GM12878 (cell line): ENCODE measurements around the gene VMAC. TPM values are rescaled to one million over a fixed set of nuclear protein-coding genes. Genes with fewer than 3 reads are reported as not detected.

Experiments used
- ATAC-seq: fragments of 200-7000 bp; cut with Tn5 transposase; 3 replicates; pipeline ENCODE4 v1.9.1; 2020; ENCODE audit warnings: mild to moderate bottlenecking, moderate library complexity
- BruUV-seq: library from RNA; stranded (reverse); fragments of 400-500 nt; replicated peaks from 2 replicates; lab custom pipeline; 2021; lab: Mats Ljungman, UMichigan
- CTCF ChIA-PET: fragments of 300-600 bp; sonication (Branson Sonifier 250); formaldehyde crosslinking; extraction: SDS; loops from one replicate; lab custom pipeline; 2021; ENCODE audit warnings: inconsistent platforms; lab: Yijun Ruan, JAX
- POLR2A ChIA-PET: fragments of 350-600 bp; formaldehyde crosslinking; extraction: SDS; loops from one replicate; lab custom pipeline; 2021; ENCODE audit warnings: inconsistent platforms; lab: Charles Lee
- RAD21 ChIA-PET: fragments of 300-600 bp; sonication (Branson Sonifier 250); formaldehyde crosslinking; loops from one replicate; lab custom pipeline; 2023; ENCODE audit warnings: antibody characterized with exemption; ENCODE audit not compliant: unreplicated experiment; lab: Charles Lee
- SMC1A ChIA-PET: fragments of 300-600 bp; sonication (Branson Sonifier 250); formaldehyde crosslinking; loops from one replicate; lab custom pipeline; 2023; ENCODE audit not compliant: unreplicated experiment, uncharacterized antibody; lab: Charles Lee
- DNase-seq: peaks from one replicate; pipeline ENCODE4 v3.0.0-alpha.2; 2011; ENCODE audit warnings: low read depth, low spot score
- FAIRE-seq: peaks from 3 replicates; lab custom pipeline; 2011; peaks lifted over from hg19 to GRCh38; lab: Jason Lieb, UNC
- H2AFZ ChIP-seq: 2 replicates; pipeline ENCODE4 v1.6.0; 2011; ENCODE audit warnings: low read depth, low read length, control low read depth; ENCODE audit not compliant: control insufficient read depth
- H3K27ac ChIP-seq: 2 replicates; pipeline ENCODE4 v1.5.1; 2011; ENCODE audit warnings: control low read depth; ENCODE audit not compliant: control insufficient read depth, insufficient read depth
- H3K27me3 ChIP-seq, 2 experiments: replicated peaks in 1 of 2; 2 replicates each; pipeline versions ENCODE4 v1.6.0 to v1.6.1; 2011; ENCODE audit warnings: low read length in 1 of 2; ENCODE audit not compliant: control insufficient read depth in 2 of 2, insufficient read depth in 2 of 2
- H3K36me3 ChIP-seq, 2 experiments: 2 replicates each; pipeline ENCODE4 v1.5.1; 2011; ENCODE audit warnings: low read length in 1 of 2; ENCODE audit not compliant: control insufficient read depth in 2 of 2, insufficient read depth in 2 of 2
- H3K4me1 ChIP-seq: 2 replicates; pipeline ENCODE4 v1.6.1; 2011; ENCODE audit warnings: mild to moderate bottlenecking, low read length, moderate library complexity, mixed read lengths; ENCODE audit not compliant: control insufficient read depth, insufficient read depth
- H3K4me2 ChIP-seq: 2 replicates; pipeline ENCODE4 v1.6.0; 2011; ENCODE audit warnings: control low read depth; ENCODE audit not compliant: control insufficient read depth, insufficient read depth
- H3K4me3 ChIP-seq: fragments of 200-600 bp; sonication (generic); 2 replicates; pipeline ENCODE4 v1.5.1; 2016
- H3K79me2 ChIP-seq: 2 replicates; pipeline ENCODE4 v1.6.0; 2011; ENCODE audit warnings: low read length; ENCODE audit not compliant: control insufficient read depth, insufficient read depth
- H3K9ac ChIP-seq: 2 replicates; pipeline ENCODE4 v1.8.0; 2011; ENCODE audit warnings: low read length, control low read depth, mixed read lengths; ENCODE audit not compliant: control insufficient read depth, insufficient read depth
- H3K9me3 ChIP-seq: replicated peaks from 3 replicates; pipeline ENCODE4 v1.5.1; 2011; ENCODE audit warnings: mild to moderate bottlenecking, low read length; ENCODE audit not compliant: control insufficient read depth, insufficient read depth
- H4K20me1 ChIP-seq: 2 replicates; pipeline ENCODE4 v1.6.0; 2011; ENCODE audit not compliant: control insufficient read depth, insufficient read depth
- EZH2 ChIP-seq: IDR thresholded peaks from 2 replicates; pipeline ENCODE4 v1.6.1; 2012; ENCODE audit warnings: low read depth, mild to moderate bottlenecking, control low read depth, inconsistent platforms, low read length, borderline replicate concordance; ENCODE audit not compliant: control insufficient read depth
- KLF5 ChIP-seq: fragments of 450-650 bp; IDR thresholded peaks from 2 replicates; pipeline ENCODE4 v1.6.1; 2014; ENCODE audit warnings: mild to moderate bottlenecking; ENCODE audit not compliant: partially characterized antibody
- LARP7 ChIP-seq: fragments of 450-650 bp; IDR thresholded peaks from 2 replicates; pipeline ENCODE4 v1.6.1; 2017; ENCODE audit warnings: mild to moderate bottlenecking
- MEF2B ChIP-seq: fragments of 450-650 bp; IDR thresholded peaks from 2 replicates; pipeline ENCODE4 v1.6.1; 2018; ENCODE audit warnings: mild to moderate bottlenecking, moderate library complexity; ENCODE audit not compliant: partially characterized antibody, poor library complexity, severe bottlenecking
- MTA2 ChIP-seq: fragments of 450-650 bp; IDR thresholded peaks from 2 replicates; pipeline ENCODE4 v1.6.1; 2016; ENCODE audit warnings: low read depth, mild to moderate bottlenecking, moderate library complexity
- NFYB ChIP-seq: IDR thresholded peaks from 2 replicates; pipeline ENCODE4 v1.6.1; 2011; ENCODE audit warnings: low read depth, mild to moderate bottlenecking, low read length, improper control_type of control experiment, moderate library complexity; ENCODE audit not compliant: insufficient read depth
- RB1 ChIP-seq: fragments of 450-650 bp; formaldehyde crosslinking; IDR thresholded peaks from 2 replicates; pipeline ENCODE4 v1.6.1; 2017; ENCODE audit warnings: mild to moderate bottlenecking, borderline replicate concordance
- SIX5 ChIP-seq: IDR thresholded peaks from 2 replicates; pipeline ENCODE4 v1.6.1; 2011; ENCODE audit warnings: mild to moderate bottlenecking, low read depth, low read length, moderate library complexity; ENCODE audit not compliant: severe bottlenecking
- SMAD5 ChIP-seq: IDR thresholded peaks from 2 replicates; pipeline ENCODE4 v1.6.1; 2016; ENCODE audit warnings: antibody characterized with exemption, low read depth
- SMC3 ChIP-seq: IDR thresholded peaks from 2 replicates; pipeline ENCODE4 v1.6.1; 2011; ENCODE audit warnings: low read length, improper control_type of control experiment, borderline replicate concordance
- SPI1 ChIP-seq: IDR thresholded peaks from 2 replicates; pipeline ENCODE4 v1.6.1; 2011; ENCODE audit warnings: low read depth, mild to moderate bottlenecking, low read length, moderate library complexity, borderline replicate concordance; ENCODE audit not compliant: insufficient read depth
- STAT1 ChIP-seq: fragments of 450-650 bp; conservative IDR thresholded peaks from 2 replicates; pipeline ENCODE4 v1.6.1; 2014; ENCODE audit warnings: antibody characterized with exemption, mild to moderate bottlenecking
- ZNF217 ChIP-seq: fragments of 450-650 bp; IDR thresholded peaks from 2 replicates; pipeline ENCODE4 v1.6.1; 2017; ENCODE audit warnings: antibody characterized with exemption, mild to moderate bottlenecking
- ZNF622 ChIP-seq: fragments of 450-650 bp; IDR thresholded peaks from 2 replicates; pipeline ENCODE4 v1.6.1; 2017; ENCODE audit warnings: mild to moderate bottlenecking, inconsistent platforms
- WGBS: methylation state at CpG from one replicate; pipeline ENCODE4 v1.1.6; 2016; ENCODE audit warnings: low lambda C conversion rate; ENCODE audit not compliant: insufficient replicate concordance, insufficient coverage; ENCODE audit errors: missing lambda C conversion rate; 5-methylcytosine and 5-hydroxymethylcytosine counted together
- in situ Hi-C: fragments of 300-500 bp; cut with MboI; formaldehyde crosslinking; loops from 9 replicates; pipeline ENCODE4 v1.14.3; 2018; ENCODE audit warnings: mixed read lengths
- intact Hi-C: fragments of 100-400 bp; cut with micrococcal nuclease; formaldehyde crosslinking; loops from one replicate; pipeline ENCODE4 v1.14.2; 2022; ENCODE audit not compliant: unreplicated experiment
- polyA plus RNA-seq, 11 experiments: library from polyadenylated mRNA; depleted of rRNA in 4 of 11; unstranded in 6 of 11; stranded (reverse) in 5 of 11; fragments of >200 nt; fragmentation: Nextera tagmentation in 4 of 11; fragmentation: Illumina TruSeq in 1 of 11; extraction: Ambion mirVana in 4 of 11; extraction: Trizol in 1 of 11; gene quantifications; 1 replicate in 1 of 11; 2 replicates in 10 of 11; pipeline versions ENCODE4 v1.2.1 to v1.2.3, GENCODE V29; 2011 to 2016; ENCODE audit warnings: inconsistent platforms in 2 of 11, missing spikeins in 2 of 11, low read depth in 1 of 11
- total RNA-seq, 4 experiments: library from RNA; depleted of rRNA in 3 of 4; stranded (reverse); fragments of >200 nt in 3 of 4; fragmentation: Illumina TruSeq in 1 of 4; extraction: Trizol in 1 of 4; gene quantifications; 2 replicates each; pipeline versions ENCODE4 v1.2.1 to v1.2.3, GENCODE V29; 2013 to 2021
- TF ChIP-seq, protein P1 (sequence below): fragments of 450-650 bp; IDR thresholded peaks from 2 replicates; pipeline ENCODE4 v1.6.1; 2018; ENCODE audit warnings: borderline replicate concordance, mild to moderate bottlenecking; ENCODE audit not compliant: partially characterized antibody
- TF ChIP-seq, protein P2 (sequence below): fragments of 450-650 bp; IDR thresholded peaks from 2 replicates; pipeline ENCODE4 v1.6.1; 2017; ENCODE audit warnings: low read depth, mild to moderate bottlenecking, moderate library complexity
- TF ChIP-seq, protein P3 (sequence below): IDR thresholded peaks from 2 replicates; pipeline ENCODE4 v1.6.1; 2011; ENCODE audit warnings: borderline replicate concordance, low read depth, mild to moderate bottlenecking, moderate library complexity, low read length; ENCODE audit not compliant: insufficient read depth, poor library complexity, severe bottlenecking

The VMAC gene
- total and polyA plus RNA-seq, 10 of the 15 experiments (the other 5 are each of a cell fraction or from before 2014, with no cell fraction given): 0.18 to 6.8 (median 1.8) TPM

DNA sequence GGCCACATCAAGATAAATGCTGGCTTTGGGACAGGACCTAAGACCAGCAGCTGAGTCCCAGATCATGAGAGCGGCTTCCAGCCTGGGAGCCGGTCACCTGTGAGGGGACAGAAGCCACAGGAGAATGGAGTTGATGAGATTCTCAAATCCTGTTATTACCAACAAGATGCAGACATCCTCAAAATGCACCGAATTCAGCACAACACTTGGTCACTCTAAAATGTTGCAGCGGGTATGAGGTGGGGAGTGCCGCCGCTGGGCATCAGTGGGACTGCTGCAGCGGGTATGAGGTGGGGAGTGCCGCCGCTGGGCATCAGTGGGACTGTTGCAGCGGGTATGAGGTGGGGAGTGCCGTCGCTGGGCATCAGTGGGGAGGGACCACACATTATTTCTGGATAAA, 52.1 kb downstream of the VMAC start (continued):
- no peak for TF ChIP-seq NFYB
- TF ChIP-seq, protein P1, sequence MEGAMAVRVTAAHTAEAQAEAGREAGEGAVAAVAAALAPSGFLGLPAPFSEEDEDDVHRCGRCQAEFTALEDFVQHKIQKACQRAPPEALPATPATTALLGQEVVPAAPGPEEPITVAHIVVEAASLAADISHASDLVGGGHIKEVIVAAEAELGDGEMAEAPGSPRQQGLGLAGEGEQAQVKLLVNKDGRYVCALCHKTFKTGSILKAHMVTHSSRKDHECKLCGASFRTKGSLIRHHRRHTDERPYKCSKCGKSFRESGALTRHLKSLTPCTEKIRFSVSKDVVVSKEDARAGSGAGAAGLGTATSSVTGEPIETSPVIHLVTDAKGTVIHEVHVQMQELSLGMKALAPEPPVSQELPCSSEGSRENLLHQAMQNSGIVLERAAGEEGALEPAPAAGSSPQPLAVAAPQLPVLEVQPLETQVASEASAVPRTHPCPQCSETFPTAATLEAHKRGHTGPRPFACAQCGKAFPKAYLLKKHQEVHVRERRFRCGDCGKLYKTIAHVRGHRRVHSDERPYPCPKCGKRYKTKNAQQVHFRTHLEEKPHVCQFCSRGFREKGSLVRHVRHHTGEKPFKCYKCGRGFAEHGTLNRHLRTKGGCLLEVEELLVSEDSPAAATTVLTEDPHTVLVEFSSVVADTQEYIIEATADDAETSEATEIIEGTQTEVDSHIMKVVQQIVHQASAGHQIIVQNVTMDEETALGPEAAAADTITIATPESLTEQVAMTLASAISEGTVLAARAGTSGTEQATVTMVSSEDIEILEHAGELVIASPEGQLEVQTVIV: no peak
- TF ChIP-seq, all 136 proteins: peak for 0

DNA sequence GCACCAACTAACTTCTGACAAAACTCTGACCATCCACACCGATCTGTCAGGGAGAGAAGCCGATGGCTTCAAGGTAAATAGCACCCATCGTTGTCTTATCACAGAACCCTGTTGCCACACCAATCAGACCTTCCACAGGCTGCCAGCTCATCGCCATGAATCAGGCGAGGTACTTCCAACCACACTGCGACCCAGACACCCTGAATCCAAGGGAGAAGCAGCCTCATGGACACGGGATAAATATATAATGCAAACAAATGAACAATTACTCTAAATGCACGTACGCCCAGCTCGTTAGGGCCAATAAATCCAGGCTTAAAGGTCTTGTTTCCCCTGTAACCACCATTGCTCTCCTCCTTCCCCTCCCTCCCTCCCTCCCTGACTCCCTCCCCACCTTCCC, 52.5 kb downstream of the VMAC start:
- CTCF ChIA-PET: interaction anchor here (1.7 to 3.8 kb wide), 2 partner anchors 10 to 13 kb away, joined by 4 to 22 read pairs; no protein-coding TSS in a partner anchor
- peaks cover 1 to 3% of the 10 kb centered on the region in 2 experiments; a peak in 2 of 4 replicates for H3K36me3 ChIP-seq
- WGBS: 94% methylated on average over 10 of the region's 10 CpGs
- TF ChIP-seq MEF2B (no peak), LARP7 (no peak), SMAD5 (no peak), SIX5 (no peak), EZH2 (no peak), RB1 (no peak), SMC3 (no peak), STAT1 (no peak), ZNF217 (no peak), ZNF622 (no peak), SPI1 (no peak), MTA2 (no peak), KLF5 (no peak)
- TF ChIP-seq, protein P2, sequence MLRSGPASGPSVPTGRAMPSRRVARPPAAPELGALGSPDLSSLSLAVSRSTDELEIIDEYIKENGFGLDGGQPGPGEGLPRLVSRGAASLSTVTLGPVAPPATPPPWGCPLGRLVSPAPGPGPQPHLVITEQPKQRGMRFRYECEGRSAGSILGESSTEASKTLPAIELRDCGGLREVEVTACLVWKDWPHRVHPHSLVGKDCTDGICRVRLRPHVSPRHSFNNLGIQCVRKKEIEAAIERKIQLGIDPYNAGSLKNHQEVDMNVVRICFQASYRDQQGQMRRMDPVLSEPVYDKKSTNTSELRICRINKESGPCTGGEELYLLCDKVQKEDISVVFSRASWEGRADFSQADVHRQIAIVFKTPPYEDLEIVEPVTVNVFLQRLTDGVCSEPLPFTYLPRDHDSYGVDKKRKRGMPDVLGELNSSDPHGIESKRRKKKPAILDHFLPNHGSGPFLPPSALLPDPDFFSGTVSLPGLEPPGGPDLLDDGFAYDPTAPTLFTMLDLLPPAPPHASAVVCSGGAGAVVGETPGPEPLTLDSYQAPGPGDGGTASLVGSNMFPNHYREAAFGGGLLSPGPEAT: no peak
- TF ChIP-seq, protein P3, sequence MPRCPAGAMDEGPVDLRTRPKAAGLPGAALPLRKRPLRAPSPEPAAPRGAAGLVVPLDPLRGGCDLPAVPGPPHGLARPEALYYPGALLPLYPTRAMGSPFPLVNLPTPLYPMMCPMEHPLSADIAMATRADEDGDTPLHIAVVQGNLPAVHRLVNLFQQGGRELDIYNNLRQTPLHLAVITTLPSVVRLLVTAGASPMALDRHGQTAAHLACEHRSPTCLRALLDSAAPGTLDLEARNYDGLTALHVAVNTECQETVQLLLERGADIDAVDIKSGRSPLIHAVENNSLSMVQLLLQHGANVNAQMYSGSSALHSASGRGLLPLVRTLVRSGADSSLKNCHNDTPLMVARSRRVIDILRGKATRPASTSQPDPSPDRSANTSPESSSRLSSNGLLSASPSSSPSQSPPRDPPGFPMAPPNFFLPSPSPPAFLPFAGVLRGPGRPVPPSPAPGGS: no peak

More for the DNA sequence above, 52.5 kb downstream of the VMAC start:
- in situ Hi-C loops (no loop called here), intact Hi-C loops (no loop called here)
- Histone ChIP-seq H3K9me3 (no peaks in the 10 kb centered on the region), H3K4me2 (no peak overlapping the region), H3K4me1 (peaks cover 20% of the 10 kb centered on the region), H4K20me1 (peaks cover 7% of the 10 kb centered on the region), H3K79me2 (peaks cover 77% of the 10 kb centered on the region), H3K27me3 (no peaks in the 10 kb centered on the region), H3K4me3 (no peak overlapping the region), H3K9ac (no peak overlapping the region), H3K27ac (no peak overlapping the region), H2AFZ (no peak overlapping the region)
- ChIA-PET RAD21 (no interaction called here), SMC1A (interaction anchor here (1.4 kb wide), 1 partner anchor 119 kb away, joined by 3 read pairs; no protein-coding TSS in a partner anchor), POLR2A (no interaction called here)
- no peak for ATAC-seq
- no peak for DNase-seq
- no peak for FAIRE-seq
- BruUV-seq: no TSS peak
